Measurements from ENCODE around the gene KLF13. TPM values are rescaled to one million over a fixed set of nuclear protein-coding genes. Genes with fewer than 3 reads are reported as not detected.

The KLF13 gene
- total and polyA plus RNA-seq, 4 donors: 38.3 to 157 (median 55.2) TPM

- Histone ChIP-seq H3K9ac (ENCODE audit: insufficient read depth in 1 of 2, low read length in 2 of 2) (no peak overlapping the region), H3K27me3 (ENCODE audit: control insufficient read depth in 3 of 3, insufficient read depth in 3 of 3, low read length in 2 of 3) (no peaks in the 10 kb centered on the region), H3K27ac (ENCODE audit: low read depth in 1 of 2, low read length in 1 of 2) (no peak overlapping the region), H3K36me3 (ENCODE audit: control insufficient read depth in 4 of 4, insufficient read depth in 4 of 4, low read length in 4 of 4) (no peaks in the 10 kb centered on the region), H3K4me1 (ENCODE audit: control insufficient read depth in 5 of 5, insufficient read depth in 5 of 5, low read length in 5 of 5) (peaks cover 0 to 8% (median 2%) of the 10 kb centered on the region in 5 donors), H3K9me3 (ENCODE audit: control insufficient read depth in 4 of 4, insufficient read depth in 3 of 4, low read length in 3 of 4) (no peaks in the 10 kb centered on the region), H3K4me3 (no peak overlapping the region)
- no peak for TF ChIP-seq CTCF (IDR thresholded peaks at IDR 0.05; ENCODE audit: control extremely low read depth, extremely low read depth)
- no peak for ATAC-seq (ENCODE audit: insufficient read depth, low FRiP score)
- 84 to 91% methylated on average over 6 of the region's 6 CpGs for WGBS, 2 donors
- no peak for DNase-seq
These were observed 45.8 kb upstream of the KLF13 start for GRCh38 chr15:31280831-31281216.

- H3K9me3 ChIP-seq (ENCODE audit: control insufficient read depth in 4 of 4, insufficient read depth in 3 of 4, low read length in 3 of 4): no peaks in the 10 kb centered on the region
- no peaks in the 10 kb centered on the region for H3K36me3 ChIP-seq (ENCODE audit: control insufficient read depth in 4 of 4, insufficient read depth in 4 of 4, low read length in 4 of 4)
- H3K4me3 ChIP-seq: no peak overlapping the region
- 84 to 96% methylated on average over 4 of the region's 4 CpGs for WGBS, 2 donors
- no peak for TF ChIP-seq CTCF (IDR thresholded peaks at IDR 0.05; ENCODE audit: control extremely low read depth, extremely low read depth)
- H3K27ac ChIP-seq (ENCODE audit: low read depth in 1 of 2, low read length in 1 of 2): no peak overlapping the region
- no peaks in the 10 kb centered on the region for H3K27me3 ChIP-seq (ENCODE audit: control insufficient read depth in 3 of 3, insufficient read depth in 3 of 3, low read length in 2 of 3)
- DNase-seq (no peak), ATAC-seq (ENCODE audit: insufficient read depth, low FRiP score) (no peak)
- peaks cover 0 to 8% (median 2%) of the 10 kb centered on the region in 5 donors for H3K4me1 ChIP-seq (ENCODE audit: control insufficient read depth in 5 of 5, insufficient read depth in 5 of 5, low read length in 5 of 5)
- no peak overlapping the region for H3K9ac ChIP-seq (ENCODE audit: insufficient read depth in 1 of 2, low read length in 2 of 2)
These were observed 43.6 kb upstream of the KLF13 start for GRCh38 chr15:31283043-31283442.

- Histone ChIP-seq H3K4me3 (no peak overlapping the region), H3K27me3 (ENCODE audit: control insufficient read depth in 3 of 3, insufficient read depth in 3 of 3, low read length in 2 of 3) (no peaks in the 10 kb centered on the region), H3K4me1 (ENCODE audit: control insufficient read depth in 5 of 5, insufficient read depth in 5 of 5, low read length in 5 of 5) (no peaks in the 10 kb centered on the region), H3K36me3 (ENCODE audit: control insufficient read depth in 4 of 4, insufficient read depth in 4 of 4, low read length in 4 of 4) (no peaks in the 10 kb centered on the region), H3K9ac (ENCODE audit: insufficient read depth in 1 of 2, low read length in 2 of 2) (no peak overlapping the region), H3K9me3 (ENCODE audit: control insufficient read depth in 4 of 4, insufficient read depth in 3 of 4, low read length in 3 of 4) (no peaks in the 10 kb centered on the region), H3K27ac (ENCODE audit: low read depth in 1 of 2, low read length in 1 of 2) (no peak overlapping the region)
- DNase-seq (no peak), ATAC-seq (ENCODE audit: insufficient read depth, low FRiP score) (no peak)
- 49 to 75% methylated on average over 1 of the region's 1 CpG for WGBS, 2 donors
- TF ChIP-seq CTCF (IDR thresholded peaks at IDR 0.05; ENCODE audit: control extremely low read depth, extremely low read depth): no peak
These were observed 40.8 kb upstream of the KLF13 start for GRCh38 chr15:31285772-31286261.

GRCh38 chr15:31291048-31291578, 35.5 kb upstream of the KLF13 start:
- DNase-seq: no peak
- TF ChIP-seq CTCF (IDR thresholded peaks at IDR 0.05; ENCODE audit: control extremely low read depth, extremely low read depth): no peak
- no peak overlapping the region for H3K27ac ChIP-seq (ENCODE audit: low read depth in 1 of 2, low read length in 1 of 2)
- peaks cover 0 to 2% (median 0%) of the 10 kb centered on the region in 5 donors for H3K4me1 ChIP-seq (ENCODE audit: control insufficient read depth in 5 of 5, insufficient read depth in 5 of 5, low read length in 5 of 5)
- WGBS, 2 donors: 50 to 54% methylated on average over 3 of the region's 3 CpGs
- no peak overlapping the region for H3K9ac ChIP-seq (ENCODE audit: insufficient read depth in 1 of 2, low read length in 2 of 2)
- no peak overlapping the region for H3K4me3 ChIP-seq
- no peaks in the 10 kb centered on the region for H3K27me3 ChIP-seq (ENCODE audit: control insufficient read depth in 3 of 3, insufficient read depth in 3 of 3, low read length in 2 of 3)
- H3K9me3 ChIP-seq (ENCODE audit: control insufficient read depth in 4 of 4, insufficient read depth in 3 of 4, low read length in 3 of 4): no peaks in the 10 kb centered on the region
- no peaks in the 10 kb centered on the region for H3K36me3 ChIP-seq (ENCODE audit: control insufficient read depth in 4 of 4, insufficient read depth in 4 of 4, low read length in 4 of 4)
- no peak for ATAC-seq (ENCODE audit: insufficient read depth, low FRiP score)
